ENCODE results near the gene IQSEC2.

Gene IQSEC2

DNA sequence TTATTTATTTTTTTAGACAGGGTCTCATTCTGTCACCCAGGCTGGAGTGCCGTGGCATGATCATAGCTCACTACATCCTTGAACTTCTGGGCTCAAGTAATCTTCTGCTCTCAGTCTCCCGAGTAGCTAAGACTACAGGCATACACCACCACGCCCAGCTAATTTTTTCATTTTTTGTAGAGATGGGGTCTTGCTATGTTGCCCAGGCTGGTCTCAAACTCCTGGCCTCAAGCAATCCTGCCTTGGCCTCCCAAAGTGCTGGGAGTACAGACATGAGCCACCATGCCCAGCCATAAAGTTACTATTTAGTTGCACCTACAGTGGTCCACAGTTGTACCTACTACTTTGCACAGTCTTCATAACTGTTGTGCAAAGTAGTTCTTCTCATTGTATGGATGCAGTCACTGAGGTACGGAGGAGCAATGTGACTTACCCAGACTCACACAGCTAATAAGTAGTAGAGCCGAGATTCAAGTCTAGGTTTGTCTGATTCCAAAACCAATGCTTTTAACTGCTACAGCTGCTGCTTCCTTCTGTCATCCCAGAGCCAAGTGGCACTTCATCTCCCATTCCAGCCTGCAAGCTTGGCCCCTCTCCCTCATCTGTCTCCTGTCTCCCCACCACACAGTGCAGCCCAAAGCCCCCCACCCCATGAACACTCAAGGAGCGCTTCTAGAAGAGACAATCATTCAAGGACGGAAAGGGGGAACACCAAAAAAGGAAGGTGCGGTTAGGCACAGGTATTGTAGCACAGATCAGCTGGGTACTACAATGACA is 24.0 kb upstream of the IQSEC2 start:
- DNase-seq = no peak

DNA sequence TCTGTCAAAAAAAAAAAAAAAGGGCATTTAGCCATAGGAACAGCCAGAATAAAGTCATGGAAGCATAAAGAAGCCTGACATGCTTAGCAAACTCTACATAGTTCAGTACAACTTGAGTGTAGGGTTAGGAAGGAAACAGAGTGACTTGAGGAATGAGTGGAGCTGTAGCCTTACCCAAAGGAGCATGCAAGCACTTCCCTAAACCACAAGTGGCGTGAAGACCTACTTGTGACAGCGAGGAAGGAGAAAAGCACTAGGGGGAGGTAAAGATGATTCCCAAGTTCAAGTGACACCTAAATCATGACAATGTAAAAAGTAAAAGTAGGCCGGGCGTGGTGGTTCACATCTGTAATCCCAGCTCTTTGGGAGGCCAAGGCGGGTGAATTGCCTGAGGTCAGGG is 21.8 kb upstream of the IQSEC2 start:
- DNase-seq = no peak

DNA sequence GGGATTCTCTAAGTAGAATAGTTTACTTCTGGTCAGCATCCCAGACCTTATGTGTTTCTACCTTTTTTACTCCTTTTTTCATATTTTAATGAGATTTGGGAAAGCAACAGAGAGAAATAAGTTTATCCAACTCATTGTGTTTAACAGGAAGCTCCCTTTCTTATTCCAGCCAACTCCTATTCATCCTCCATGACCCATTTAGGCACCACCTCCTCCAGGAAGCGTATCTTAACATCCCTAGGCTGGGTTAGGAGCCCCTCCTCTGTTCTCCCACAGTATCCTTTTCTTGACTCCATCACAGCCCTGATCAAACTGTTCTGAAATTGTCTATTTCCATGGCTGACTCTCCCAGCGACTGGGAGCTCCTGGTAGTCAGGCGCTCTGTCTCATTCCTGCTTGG is 18.8 kb upstream of the IQSEC2 start:
- no peak for DNase-seq

DNA sequence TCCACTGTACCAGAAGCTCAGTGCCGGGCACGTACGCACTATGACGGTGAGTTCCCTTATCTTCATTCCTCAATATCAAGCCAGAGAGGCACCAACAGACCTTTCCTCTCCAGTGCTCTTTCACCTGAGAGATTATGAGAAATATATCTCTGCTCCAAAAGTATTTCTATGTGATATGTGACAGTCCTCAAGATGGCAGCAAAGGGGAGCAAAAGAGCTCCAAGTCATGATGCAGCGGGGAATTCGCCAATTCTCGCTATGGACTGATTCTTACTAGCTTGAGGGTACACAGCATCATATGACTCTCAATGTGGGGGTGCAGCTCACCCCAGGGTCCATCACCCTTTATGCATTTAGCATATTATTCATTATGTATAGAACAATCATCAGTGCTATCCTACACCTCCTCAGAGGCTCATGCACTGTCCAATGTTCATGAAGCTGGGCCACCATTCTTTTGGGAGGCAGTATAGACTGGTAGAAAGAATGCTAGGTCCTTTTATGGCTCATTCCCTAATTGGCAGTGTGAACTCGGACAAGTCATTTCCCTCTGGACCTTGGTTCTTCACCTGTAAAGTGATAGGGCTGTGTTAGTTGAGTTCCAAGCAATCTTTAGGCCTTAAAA is 12.8 kb upstream of the IQSEC2 start:
- DNase-seq = no peak

DNA sequence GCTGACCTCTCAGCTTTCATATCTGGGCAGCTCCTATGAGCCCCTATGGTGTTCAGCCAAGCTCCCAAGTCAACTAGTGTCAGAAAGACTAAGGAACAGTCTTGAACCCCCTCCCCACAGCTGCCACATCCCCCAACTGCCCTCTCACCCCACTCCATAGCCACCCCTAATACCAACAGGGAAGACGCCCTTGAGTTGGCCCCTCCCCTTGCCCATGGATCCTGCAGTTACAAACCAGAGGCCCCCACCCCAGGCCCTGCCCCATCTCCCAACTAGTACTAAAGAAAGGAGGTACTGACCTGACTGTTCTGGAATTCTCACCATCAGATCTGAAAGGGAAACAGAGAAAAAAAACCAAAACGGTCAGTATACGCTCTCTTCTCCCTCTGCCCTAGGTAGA is 10.2 kb upstream of the IQSEC2 start:
- no peak for DNase-seq

DNA sequence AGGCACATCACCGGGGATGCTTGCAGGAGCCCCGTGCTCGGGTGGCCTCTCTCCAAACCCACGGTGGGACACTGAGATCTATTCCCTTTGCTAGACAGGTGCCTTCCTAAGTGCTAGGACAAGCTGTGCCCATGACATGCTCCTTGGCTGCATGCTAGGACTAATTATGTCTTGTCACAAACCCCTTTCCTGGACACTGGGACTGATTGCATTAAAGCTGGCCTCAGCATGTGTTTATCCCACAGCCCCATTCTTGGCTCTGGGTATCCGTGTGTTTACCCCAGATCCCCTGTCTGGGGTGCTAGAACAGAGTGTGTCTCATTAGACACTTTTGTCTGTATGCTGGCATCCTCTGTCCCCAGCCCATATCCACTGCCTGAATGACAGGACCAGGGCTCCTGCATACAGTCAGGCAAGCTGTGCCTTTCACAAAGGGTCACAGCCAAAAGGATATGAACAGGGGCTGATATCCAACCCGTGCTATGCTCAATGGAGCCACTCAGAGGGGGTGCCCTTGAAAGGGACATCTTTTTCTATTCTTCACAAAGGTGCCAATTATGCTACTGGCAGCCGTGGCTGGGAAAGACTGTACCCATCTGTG is 9.2 kb upstream of the IQSEC2 start:
- DNase-seq = no peak

DNA sequence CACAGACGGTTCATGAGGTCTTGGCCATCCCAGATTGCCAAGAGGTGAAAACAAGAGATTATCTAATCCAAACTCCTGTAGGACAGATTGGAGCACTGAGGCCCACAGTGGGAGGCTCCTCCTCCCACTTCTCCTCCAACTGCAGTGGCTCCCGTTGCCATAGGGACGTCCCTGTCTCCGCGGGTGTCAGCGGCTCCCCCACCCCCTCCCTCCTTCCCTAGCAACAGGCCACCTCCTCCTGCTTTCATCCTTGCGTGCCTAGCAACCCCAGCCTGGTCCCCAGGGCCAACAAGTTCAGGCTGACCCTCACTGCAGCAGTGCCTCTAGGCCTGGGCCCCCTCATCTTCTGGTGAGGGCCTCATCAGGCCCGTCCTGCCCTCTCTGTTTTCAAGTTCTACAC is 6.8 kb upstream of the IQSEC2 start:
- peak; percentile 62 for DNase-seq

DNA sequence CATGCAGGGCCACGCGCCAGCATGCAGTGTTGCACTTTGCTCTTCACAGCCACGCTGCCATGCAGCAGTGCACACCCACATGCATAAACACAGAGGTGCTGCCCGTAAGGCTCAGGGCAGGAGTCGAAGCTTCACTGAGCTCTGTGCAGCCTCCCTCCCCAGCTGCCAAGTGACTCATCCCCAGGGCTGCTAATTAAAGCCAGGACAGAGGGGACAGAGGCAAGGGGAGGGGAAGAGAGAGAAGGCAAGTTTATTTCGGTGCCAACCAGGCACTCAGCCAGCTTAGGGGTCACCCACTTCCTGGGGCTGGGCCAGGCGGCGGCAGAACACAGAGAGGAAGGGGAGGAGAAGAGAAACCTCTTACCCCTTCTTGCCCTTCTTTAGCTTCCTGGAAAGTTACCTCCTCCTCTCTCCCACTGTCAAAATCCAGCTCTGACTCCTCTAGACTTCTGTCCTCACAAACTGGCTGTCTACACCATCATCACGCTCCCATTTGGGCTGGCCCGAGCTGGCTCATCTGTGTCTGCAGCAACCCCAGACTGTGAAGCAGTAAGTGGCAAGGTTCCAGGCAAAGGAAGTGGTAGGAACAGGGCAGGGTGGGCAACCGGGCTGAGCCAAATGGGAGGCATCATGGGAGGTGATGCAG is 6.2 kb upstream of the IQSEC2 start:
- DNase-seq = peak; percentile 65

DNA sequence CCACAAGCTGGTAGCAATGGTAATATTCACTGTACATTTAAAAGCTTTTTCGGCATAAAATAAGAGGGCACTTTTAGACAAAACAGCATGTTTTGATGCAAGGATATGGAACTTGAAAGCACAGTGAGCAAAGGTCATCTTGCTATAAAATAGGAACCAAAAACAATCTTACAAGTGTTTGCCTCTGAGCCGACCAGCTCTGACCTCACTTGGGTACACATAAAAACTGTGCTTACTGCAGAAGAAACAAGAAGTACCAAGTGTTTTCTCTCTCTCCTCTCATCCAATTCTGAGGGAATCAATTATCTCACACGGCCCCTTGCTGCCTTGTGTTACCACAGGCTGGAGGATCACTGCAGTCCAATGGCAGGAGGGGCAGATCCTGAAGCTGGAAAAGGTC is 4.8 kb upstream of the IQSEC2 start:
- no peak for DNase-seq

DNA sequence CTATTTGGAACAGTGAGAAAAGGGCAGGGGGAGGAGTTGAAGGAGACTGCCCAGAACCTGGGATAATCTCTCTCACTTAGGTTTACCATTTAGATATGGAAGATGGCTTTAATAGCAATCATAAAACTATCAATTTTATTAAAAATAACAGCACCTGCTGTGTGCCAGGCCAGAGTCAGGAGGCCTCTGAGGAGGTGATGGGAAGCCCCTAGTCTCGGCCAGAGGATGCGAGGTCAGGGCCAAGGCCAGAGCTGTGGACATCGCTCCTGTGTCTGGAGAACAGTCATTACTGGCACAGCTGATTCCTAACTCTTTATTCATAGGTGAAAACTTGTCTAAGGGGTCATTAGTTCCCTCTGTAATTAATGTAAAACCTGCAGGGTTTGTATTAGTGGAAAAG is 4.2 kb upstream of the IQSEC2 start:
- DNase-seq = no peak

DNA sequence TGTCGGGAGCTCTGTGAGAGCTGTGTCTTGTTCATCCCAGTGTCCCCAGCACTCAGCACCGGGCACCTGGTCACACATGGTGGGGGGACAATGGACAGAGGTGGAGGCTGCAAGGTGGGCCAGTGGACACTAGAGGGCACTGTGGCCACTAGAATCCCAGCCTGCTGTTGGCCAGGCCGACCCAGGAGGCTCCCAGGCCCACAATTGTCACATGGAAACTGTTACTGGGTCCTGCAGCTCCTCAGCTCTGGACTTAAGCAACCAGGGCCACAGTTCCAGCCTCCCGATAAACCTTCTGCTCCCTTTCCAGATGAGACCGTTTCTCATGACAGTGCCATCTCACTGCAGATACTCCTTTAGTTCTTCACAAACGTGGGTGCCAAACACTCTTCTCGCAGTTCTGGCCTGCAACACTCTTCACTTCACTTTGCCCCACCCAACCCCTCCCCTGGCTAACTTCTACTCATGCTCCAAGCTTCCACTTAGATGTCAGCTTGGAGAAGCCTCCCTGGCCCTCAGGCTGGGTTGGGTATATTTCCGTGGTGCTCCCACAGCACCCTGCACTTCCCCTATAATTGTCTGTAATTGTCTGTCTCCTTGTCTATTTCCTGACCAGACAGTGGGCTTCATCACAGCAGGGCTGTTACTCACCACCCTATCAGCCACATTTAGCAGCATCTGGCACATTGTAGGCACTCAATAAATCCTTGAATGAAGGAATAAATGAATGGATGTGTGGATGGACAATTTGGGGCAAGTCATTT is 3.5 kb upstream of the IQSEC2 start:
- peak; percentile 78 for DNase-seq

DNA sequence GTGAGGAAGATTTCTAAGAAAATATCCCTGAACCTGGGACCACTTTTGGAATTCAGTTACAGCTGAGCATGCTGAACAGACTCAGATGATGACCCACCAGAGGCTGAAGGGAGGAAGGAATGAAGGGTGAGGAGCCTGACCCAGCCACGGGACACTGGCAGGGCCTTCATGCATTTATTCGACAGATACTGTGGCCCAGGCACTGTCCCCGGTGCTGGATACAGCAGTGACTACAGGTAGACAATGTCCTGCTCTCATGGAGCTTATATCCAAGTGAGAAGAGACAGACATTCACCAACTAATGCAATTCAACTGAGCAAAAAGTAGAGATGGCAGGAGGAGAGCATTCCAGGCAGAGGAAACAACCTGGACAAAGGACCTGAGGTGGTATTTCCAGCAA is 2.2 kb upstream of the IQSEC2 start:
- DNase-seq = no peak

DNA sequence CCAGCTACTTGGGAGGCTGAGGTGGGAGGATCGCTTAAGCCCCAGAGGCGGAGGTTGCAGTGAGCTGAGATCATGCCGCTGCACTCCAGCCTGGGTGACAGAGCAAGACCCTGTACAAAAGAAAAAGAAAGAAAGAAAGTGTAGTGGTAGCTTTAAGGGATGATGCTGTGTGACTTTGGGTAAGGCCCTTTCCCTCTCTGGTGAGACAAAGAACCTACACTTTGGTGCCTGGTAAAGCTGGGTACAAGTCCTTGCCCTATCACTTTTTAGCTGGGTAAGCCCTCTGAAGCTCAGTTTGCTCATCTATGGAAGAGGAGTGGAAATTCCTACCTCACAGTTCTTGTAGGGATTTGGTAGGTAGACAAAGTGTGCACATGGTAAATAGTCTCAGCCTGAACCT is 1.7 kb upstream of the IQSEC2 start:
- no peak for DNase-seq

DNA sequence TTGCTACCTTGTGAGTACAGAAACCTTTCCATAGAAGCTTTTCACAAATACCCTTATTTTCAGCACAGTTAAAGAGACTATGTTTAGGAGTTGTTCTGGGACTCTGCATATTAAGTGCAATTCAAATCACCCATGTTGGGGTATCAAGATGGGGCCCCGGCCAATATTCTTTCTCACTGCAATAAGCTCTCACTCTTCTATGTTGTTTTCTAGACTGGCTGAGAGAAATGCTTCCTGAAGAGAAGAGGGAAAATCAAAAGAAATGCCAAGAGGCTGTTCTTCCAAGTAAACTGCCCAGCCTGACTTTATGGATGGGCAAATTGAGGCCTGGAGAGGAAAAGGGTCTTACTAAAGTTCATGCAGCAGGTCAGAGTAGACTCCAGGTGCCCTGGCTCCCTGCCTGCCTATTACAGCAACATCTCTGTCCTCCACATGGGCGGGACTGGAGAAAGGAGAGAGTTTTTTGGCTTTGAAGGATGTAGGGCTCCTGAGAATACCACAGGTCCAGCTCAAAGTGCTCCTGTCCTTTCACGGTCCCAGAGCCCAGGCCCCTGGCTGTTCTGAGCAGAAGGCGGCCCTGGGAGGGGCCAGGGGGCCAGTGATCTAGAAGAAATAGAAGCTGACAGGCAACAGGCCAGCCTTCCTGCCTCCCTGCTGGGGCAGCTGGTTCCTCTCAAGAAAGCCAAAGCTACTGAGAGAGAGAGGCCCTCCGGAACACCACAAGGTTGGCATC is 745 bp upstream of the IQSEC2 start:
- DNase-seq = no peak

DNA sequence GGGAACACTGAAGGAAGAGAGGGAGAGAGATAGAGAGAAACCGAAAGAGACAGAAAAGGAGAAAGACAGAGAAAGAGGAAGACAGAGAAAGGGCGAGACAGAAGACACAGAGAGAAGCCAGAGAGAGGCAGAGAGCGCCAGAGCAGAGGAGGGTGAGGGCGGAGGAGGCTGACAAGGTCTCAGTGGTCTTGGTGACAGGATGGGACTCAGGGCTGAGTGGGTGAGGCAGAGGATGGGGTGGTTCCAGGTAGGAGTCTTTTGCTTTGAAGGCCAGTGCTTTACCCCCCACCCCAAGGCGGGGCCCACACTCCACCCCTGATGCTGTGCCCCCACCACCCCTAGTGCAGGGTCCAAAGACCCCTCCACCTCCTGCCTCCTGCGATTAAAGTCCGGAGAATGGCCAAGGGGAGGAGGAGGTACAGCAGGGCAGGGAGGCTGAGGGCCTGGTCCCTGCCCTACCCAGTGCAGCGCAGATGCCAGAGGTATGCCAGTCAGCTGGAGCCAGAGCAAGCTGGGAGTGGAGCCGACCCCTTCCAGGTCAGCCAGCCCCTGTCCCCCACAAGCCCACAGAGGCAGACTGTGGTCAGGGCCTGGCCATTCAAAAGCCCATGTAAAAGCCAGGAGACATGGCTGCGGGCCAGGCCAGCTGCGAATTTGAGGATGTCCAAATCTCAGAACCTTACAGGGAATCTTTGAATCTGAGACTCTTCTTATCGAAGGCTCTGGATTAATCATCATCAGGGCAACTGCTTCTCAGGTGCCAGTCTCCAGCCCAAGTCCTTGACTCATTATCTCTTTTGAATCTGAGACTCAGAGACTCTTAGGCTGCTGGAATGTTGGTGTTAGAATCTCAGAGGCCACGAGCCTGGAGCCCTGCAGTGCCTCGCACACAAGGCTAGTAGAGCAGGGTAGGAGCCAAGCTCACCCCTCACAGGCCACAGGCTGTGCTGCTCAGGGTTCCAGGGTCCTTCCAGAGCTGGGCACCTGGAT is 758 bp downstream of the IQSEC2 start:
- no peak for DNase-seq

DNA sequence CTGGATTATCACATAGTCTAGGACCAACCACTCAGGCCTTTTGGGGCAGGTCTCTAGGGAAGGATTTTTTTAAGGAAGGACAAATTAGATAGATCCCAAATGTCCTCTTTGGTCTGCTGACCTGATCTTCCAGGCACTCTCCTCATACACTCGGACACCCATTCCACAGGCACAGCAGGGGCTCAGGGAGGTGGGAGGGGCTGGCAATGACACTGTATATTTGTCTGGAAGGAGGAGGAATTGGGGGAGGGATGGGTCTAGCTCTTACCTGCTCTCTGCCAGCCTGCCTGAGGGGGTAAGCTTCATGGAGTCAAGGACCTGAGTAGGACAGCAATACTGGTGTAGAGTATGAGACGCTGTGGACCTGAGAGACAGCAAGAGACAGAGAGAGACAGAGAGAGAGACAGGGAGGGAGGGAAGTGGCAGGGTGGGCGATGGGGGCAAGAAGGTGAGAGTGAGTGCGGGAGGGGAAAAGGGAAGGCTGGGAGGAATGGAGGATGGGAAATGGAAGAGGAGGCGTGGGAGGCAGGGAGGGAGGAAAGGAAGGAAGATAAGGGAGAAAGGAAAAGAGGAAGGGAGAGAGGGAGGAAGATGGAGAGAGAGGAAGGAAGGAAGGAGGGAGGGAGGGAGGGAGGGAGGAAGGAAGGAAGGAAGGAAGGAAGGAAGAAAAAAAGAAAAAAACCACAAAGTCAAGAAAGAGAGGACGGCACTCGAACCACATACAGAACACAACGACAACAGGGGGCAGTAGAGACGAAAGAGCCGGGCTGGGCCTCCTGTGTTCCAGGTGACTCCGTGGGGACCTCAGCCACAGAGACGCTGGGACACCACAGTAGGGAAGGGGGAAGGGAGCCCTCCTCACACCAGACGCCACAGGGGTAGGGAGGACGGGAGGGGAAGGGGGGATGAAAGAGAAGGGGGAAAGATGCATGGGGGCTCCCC is 1.8 kb downstream of the IQSEC2 start:
- DNase-seq = no peak

DNA sequence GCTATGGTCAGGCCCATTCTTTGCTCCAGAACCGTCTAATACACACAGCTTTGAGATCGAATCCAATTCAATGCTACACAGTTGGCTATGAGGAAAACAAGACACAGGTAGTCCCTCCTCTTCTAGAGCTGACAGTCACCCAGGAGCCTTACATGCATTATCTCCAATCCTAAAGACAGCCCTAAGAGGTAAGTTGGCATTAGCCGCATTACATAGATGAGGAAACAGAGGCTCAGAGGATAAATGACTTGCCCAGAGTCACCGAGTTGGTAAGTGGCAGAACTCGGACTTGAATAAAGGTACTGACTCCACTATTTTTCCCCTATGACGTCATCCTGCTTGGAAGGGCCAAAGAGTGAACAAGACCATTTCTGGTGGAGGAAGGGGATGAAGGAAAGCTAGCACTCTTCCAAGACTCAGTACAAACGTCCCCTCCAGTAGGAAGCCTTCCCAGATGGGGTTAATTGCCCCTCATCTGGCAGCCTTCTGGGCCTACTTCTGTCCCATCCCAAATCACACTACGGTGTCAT is 8.5 kb downstream of the IQSEC2 start:
- no peak for DNase-seq

DNA sequence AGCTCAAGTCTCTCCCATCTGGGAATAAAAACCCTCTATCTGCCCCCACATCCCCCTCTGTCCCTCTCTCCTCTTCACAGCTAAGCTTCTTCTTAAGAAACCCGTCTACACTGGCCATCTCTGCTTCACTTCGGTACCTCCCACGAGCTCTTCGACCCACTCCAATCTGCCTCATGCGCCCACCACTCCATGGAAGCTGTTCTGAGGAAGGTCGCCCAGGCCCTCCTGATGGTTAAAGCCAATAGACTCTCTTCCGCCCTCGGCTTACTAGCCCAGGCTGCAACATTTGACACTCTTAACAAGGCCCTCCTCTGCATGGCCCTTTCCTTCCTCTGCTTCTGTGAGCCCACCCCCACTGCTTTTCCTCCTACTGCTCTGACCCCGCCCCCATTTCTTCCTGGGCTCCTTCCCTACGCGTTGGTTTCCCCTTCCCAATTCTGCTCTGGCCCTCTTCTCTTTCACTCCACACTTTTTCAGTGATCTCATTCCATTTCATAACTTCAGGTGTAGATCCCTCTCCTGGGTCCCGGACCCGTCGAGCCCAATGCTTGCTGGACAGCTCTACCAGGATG is 11.8 kb downstream of the IQSEC2 start:
- no peak for DNase-seq

DNA sequence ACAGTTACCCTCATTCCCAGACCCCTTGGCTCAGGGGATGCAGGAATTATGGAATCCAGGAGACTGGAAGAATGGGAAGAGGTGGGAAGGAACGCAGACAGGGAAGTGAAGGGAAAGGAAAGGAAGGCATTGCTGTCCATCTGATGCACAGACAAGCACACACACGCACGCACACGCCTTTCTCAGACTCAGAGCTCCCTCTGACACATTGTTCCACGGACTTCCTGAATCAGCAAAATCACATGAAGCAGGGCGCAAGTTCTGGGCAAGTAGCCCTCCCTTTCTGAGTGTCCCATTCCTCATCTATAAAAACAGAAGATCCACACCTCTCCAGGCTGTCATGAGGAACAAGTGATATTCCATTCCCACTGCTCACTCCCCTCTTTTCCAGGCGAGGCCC is 13.2 kb downstream of the IQSEC2 start:
- DNase-seq = no peak
